GM20431 (cell line): ENCODE data around the gene COX7A2L.

ENCODE experiments used
- in situ Hi-C: fragments of 300-500 bp; cut with MseI, MboI; formaldehyde crosslinking; loops from one replicate; pipeline ENCODE4 v1.15.0; 2020; ENCODE audit warnings: low sequenced_read_pairs; ENCODE audit not compliant: unreplicated experiment

COX7A2L gene

DNA sequence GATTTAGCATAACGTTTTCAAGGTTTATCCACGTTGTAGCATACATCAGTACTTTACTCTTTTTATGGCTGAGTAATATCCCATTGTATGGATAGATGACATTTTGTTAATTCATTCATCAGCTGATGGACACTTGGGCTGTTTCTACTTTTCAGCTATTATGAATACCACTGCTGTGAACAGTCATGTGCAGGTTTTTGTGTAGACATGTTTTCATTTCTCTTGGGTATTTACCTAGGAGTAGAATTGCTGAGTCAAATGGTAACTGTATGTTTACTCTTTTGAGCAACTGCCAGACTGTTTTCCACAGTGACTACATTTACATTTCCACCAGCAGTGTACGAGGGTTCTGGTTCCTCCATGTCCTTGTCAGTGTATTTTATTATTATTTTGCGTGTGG, 33.9 kb downstream of the COX7A2L start:
- in situ Hi-C loops: loop anchor here (25.0 kb wide), 2 partner anchors 240 to 465 kb away; no protein-coding TSS in a partner anchor

DNA sequence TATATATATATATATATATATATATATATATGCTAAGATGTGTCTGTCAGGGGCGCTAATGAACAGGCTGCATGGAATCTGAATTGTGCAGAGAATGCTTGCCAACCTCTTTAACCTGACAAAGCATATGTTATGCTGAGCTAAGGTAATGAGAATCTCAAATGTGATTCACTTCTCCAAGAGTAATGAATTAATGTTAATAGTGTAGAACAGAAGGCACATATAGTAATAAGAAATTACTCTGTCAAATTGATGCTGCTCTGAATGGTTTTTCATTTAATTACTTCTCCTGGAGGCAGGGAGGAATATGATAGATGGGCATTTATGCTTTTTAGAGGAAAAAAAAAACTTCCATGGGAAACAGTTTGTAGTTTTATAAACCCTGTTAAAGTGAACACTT, 35.4 kb downstream of the COX7A2L start:
- in situ Hi-C loops: loop anchor here (25.0 kb wide), 2 partner anchors 238 to 463 kb away; no protein-coding TSS in a partner anchor

DNA sequence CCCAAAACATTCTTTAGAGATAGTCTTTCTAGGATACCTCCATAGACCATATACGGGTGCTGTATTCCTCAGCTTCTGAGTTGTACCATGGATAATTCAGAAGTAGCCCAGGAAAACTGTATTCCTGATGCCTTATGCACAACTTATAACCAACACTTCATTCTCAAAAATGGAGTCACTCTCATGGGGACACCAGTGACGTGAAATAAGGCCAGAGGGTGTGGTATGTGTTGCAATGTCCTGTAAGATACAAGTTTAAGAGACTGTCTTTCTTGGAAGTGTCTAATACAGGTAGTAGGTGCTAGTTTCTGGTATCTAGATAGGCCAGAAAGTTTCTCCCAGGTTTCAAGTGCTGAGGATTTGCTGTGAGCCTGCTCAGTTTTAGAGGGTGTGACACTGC, 36.1 kb downstream of the COX7A2L start:
- in situ Hi-C loops: loop anchor here (25.0 kb wide), 2 partner anchors 238 to 463 kb away; no protein-coding TSS in a partner anchor

DNA sequence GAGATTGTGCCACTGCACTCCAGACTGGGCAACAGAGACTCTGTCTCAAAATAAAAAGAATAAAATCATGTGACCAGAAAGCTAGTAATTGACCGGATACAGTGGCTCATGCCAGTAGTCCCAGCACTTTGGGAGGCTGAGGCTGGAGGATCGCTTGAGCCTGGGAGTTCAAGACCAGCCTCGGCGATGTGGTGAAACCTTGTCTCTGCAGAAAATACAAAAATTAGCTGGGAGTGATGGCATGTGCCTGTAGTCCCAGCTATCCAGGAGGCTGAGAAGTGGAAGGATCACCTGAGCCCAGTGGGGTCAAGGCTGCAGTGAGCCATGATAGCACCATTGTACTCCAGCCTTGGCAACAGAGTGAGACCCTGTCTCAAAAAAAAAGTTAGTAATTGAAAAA, 36.8 kb downstream of the COX7A2L start:
- in situ Hi-C loops: no loop called here

DNA sequence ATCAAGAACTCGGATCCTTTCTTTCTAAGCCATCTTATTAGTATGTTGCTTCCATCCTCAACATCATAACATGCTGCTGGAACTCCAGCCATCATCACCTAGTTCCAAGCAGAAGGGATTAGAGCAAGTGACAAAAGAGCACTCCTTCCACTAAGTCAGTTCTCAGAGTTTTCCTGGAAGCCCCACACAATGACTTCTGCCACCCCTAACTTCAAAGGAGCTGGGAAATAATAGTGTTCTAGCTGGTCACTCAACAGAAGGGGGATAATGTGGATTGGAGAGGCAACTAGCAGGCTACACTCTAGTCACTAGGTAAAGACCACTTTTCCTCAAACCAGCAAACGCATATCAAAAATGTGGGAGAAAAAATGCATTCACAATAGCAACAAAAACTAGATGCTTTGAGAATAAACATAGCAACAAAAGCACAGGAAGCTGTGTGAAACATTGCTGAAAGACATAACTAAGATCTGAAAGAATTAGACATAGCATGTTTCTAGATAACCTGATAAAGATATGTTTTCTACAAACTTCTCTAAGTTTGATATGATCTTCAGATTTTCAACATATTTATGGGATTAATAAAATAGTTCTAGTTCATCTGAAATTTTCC, 39.5 kb downstream of the COX7A2L start:
- in situ Hi-C loops: no loop called here

DNA sequence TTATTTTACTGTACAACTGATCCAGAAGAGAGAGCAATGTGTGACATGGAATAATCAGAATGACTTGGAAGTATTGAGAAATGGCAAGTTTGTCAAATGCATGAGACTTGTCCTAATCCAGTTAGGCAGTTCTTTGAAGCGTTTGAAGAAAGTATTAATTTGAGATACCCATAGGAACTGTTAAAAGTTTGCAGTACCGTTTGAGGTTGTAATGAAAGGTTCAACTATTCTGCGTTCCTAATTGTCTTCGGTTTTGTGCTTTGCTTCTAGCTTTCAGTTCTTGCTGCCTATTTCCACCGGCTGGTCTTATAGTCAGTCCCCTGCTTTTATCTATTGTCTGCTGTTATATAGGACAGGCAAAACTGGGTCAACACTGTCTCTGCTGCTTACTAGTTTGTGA, 41.8 kb downstream of the COX7A2L start:
- in situ Hi-C loops: no loop called here

DNA sequence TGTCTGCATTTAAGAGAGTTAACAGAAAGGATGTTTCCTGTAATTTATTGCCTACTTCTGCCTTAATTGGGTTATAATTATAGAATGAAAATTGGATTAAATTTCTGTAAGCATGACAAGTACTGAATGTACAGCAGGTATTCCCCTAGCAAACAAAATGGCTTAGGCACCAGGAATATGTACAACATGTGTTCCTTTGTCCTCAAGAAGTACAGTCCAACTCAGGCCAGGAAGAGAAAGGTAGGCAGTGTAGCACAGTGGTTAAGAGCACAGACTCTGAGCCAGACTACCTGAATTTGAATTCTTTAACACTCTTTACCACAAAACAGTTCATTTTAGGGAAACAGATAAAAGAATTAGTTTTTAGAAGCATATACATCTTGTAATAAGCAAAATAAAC, 43.1 kb downstream of the COX7A2L start:
- in situ Hi-C loops: no loop called here

DNA sequence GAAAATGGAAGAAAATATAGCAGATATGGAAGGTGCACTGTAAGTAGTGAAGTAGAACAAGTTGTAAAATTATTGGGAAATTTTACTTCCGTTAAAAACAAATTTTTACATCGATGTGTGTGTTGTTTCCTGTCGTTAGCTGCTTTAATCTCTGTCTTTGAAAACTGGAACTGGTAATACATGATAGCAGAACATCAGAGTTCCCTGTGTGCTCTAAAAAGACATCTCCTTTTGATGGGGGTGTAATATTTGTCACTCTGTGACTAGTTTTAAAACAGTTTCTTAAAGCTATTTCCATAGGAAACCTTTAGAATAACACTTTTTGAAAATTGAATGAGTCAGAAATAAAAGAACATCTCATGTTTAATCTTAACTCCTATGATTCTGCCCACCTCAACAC, 43.5 kb downstream of the COX7A2L start:
- in situ Hi-C loops: no loop called here

DNA sequence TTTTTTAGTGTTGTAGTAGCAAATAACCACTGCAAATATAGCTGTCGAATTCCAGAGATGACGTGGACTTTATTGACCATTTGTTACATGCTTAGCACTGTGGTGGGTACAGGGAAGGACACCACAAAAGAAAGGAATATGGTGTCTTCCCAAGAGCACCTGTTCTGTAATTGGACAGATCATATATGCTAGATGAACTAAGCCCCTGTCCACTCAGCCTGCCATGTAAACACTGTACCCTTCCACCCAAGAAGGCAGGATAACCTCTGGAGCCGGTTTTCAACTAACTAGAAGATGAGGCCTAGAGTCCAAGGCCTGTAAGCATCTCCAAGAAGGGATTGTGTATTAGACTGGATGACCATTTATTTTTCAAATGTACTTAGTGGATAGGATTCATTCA, 44.1 kb downstream of the COX7A2L start:
- in situ Hi-C loops: no loop called here

DNA sequence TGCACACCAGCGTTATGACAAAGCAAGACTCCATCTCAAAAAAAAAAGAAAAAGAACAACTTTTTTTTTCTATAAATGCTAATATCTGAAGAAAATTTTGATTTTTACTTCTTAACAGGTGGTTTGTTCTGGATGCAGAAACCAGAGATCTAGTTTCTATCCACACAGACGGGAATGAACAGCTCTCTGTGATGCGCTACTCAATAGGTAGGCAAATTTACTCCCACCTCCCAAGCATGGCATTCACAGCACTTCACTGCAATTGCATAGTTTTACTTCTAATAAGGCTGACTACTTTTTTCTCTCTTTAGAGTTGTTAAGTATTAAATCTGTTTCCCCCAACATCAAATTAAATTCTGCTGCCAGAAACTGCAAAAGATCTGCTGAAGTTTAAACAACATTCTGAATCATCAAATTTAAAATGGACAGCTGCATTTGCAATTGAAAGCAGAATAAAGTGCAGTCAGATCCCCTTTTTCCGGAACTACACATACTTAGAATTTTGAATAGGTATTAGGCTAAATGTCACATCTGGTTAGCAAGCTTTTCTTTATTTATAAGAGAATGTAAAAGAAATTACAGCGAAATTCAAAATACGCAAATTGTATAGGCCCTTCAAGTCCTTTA, 45.1 kb downstream of the COX7A2L start:
- in situ Hi-C loops: no loop called here

DNA sequence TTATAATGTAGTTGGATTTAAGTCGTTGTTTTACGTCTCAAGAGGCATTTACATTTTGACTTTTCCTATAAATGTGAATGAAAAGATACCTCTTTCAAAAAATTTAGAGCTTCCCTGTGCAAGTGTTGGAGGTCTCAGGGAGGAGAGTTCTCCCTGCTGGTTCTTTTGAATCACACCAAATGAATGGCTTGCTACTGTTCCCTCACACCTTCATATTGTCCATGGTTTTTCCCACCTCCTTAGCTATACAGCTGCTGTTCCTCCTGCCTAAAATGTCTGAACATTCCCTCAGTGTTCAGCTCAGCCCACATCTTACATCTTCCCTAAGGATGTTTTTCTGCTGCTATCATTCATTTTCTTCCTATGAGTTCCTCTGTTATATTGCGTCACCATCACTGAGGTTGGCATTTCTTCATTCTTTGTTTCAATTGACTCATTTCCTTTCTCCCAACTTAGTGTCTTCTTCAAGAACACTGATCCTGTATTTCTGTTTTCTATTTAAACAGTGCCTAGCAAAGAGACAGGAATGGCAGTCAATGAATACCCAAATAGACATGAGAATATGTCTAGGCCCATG, 46.0 kb downstream of the COX7A2L start:
- in situ Hi-C loops: no loop called here

DNA sequence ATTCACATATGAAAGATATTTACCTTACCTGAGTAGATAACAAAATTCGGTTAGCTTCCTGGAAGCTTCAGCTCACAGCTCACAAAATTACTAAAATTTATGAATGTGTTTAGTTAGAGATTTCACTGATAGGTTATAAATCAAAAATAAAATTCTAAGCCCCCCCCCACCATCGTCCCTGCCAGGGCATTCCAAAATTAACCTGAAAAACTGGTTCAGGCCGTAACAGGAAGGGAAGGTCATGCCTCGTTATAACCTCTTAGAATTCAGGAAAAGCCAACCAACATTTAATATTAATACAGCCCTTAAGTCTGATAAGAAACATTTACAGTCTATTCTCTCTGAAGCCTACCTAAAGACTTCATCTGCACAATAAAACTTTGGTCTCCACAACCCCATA, 48.9 kb downstream of the COX7A2L start:
- in situ Hi-C loops: no loop called here

DNA sequence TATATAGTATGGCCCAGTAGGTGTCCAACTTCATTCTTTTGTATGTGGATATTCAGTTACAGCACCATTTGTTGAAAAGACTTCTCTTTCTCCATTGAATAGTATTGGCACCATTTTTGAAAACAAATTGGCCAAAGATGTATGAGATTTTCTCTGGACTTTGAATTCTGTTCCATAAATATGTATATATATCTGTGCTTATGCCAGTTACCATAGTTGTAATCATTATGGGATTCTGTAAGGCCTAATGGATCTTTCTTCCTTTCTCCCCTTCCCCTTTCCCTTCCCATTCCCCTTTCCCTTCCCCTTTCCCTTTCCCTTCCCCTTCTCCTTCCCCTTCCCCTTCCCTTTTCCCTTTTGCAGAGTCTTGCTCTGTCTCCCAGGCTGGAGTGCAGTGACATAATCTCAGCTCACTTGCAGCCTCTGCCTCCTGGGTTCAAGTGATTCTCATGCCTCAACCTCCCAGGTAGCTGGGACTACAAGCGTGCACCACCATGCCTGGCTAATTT, 51.0 kb downstream of the COX7A2L start:
- in situ Hi-C loops: no loop called here

DNA sequence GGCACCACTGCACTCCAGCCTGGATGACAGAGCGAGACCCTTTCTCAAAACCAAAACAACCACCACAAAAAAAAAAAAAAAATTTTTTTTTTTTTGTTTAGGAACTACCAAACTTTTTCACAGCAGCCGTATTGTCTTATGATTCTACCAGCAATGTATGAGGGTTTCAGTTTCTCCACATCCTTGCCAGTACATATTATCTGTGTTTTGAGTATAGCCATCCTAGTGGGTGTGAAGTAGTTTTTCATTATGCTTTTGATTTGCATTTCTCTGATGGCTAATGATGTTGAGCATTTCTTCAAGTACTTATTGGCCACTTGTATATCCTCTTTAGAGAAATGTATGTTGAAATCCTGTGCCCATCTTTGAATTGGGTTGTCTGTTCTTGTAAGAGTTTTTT, 51.7 kb downstream of the COX7A2L start:
- in situ Hi-C loops: no loop called here

DNA sequence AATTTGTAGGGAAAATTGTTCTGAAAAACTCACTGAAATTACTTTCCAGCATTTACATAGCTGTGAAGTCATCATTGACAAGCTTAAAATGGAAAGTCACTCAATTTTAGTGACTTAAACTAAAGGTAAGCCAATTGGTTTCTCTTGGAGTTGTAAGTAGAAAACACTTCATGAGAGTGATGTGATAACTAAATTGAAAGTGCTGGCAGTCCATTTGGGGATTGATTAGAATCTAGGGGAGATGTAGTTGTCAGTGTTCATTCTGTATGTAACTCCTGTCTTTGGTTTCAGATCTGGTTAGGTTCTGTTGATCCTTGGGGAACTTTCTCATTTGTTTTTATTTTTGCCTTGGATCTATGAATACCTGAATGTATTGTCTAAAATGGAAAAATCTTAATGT, 53.8 kb downstream of the COX7A2L start:
- in situ Hi-C loops: no loop called here

DNA sequence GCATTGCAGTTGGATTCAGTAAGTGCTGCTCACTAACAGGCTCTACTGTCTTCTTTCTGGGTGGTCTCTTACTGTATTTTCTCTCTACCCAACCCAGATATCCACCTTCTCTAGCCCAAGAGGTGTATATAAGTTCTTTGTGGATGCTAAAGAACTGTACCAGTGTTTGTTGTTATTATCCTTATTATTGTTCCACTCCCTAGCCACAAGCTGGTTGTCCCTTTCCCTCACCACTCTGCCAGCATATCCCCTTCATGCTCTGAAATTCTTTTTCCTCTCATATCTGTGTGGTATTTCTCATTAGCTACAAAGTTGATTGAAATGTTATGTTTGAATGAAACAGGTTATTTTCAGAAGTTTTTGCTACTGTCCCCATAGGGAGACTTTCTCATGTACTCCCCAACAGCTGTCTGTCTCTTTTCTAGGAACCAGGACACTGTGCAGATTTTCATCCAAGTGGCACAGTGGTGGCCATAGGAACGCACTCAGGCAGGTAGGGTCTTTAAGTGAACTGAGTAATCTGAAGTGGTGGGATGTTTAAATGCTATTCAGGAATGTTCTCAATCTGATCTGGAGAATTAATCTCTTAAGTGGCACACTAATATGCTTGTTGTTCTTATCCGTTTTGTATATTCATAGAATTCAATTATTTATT, 56.8 kb downstream of the COX7A2L start:
- in situ Hi-C loops: no loop called here

DNA sequence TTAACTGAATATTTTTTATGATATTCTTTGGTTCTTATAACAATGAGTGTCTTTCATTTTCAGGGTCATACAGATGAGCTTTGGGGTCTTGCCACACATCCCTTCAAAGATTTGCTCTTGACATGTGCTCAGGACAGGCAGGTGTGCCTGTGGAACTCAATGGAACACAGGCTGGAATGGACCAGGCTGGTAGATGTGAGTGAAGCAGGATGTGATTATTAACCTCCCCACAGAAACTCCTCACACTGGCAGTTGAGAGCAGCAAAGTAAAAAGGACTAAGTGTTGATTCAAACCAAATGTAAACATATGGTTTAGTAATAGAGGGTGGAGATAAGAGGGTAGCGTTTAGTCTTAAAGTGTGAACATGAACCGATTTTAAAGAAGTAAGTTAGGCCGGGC, 57.8 kb downstream of the COX7A2L start:
- in situ Hi-C loops: no loop called here

DNA sequence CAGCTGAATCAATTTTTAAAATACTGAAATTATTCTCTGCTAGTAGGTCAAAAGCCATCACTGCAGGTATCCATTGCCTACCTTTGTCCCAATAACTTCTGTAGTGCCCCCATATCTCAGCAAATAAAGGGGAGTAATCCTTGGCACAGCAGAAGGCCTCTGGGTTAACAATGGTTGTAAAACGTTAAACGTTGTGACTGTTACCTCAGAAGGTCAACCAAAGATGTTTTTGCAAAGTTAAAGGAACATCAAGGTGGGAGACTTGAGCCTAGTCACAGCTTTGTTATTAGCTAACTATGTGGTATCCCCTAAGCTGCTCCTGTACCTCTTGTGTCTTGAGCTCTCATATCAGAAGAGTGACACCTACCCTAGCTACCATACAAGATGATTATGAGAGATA, 60.5 kb downstream of the COX7A2L start:
- in situ Hi-C loops: no loop called here
